Stimulated activated effector memory CD8-positive, alpha-beta T cell treated with anti-CD3 and anti-CD28 coated beads, Interleukin-12 subunit alpha, Interleukin-12 subunit beta, amount 100 ng/mL, for 72 hours (primary cell): ENCODE data around the gene MPG.
A peak's percentile ranks its signal among the peaks of the same experiment; 100 is the strongest.
"Not testable (repeated sequence)": the region's sequence is repeated elsewhere in the genome, so short reads cannot be mapped to it uniquely, and the experiment has no call there.

Experiments
- ATAC-seq: fragments of 150-1000 bp; cut with Tn5 transposase; 2 replicates; pipeline ENCODE4 v1.10.0; 2021
- DNase-seq, 2 donors: peaks; one replicate each; pipeline ENCODE4 v3.0.0; 2021 to 2022; ENCODE audit warnings: low spot score in 2 of 2
- H3K27ac Mint-ChIP-seq: one replicate; pipeline ENCODE4 v1.8.0; 2022; ENCODE audit warnings: mild to moderate bottlenecking, mixed read lengths
- H3K36me3 Mint-ChIP-seq: one replicate; pipeline ENCODE4 v1.8.0; 2022; ENCODE audit warnings: mild to moderate bottlenecking, mixed read lengths
- H3K4me1 Mint-ChIP-seq: one replicate; pipeline ENCODE4 v1.8.0; 2022; ENCODE audit warnings: mixed read lengths
- H3K4me3 Mint-ChIP-seq: one replicate; pipeline ENCODE4 v1.8.0; 2022; ENCODE audit warnings: mild to moderate bottlenecking, mixed read lengths
- H3K9me3 Mint-ChIP-seq: one replicate; pipeline ENCODE4 v1.8.0; 2022; ENCODE audit warnings: mixed read lengths

The MPG gene

DNA sequence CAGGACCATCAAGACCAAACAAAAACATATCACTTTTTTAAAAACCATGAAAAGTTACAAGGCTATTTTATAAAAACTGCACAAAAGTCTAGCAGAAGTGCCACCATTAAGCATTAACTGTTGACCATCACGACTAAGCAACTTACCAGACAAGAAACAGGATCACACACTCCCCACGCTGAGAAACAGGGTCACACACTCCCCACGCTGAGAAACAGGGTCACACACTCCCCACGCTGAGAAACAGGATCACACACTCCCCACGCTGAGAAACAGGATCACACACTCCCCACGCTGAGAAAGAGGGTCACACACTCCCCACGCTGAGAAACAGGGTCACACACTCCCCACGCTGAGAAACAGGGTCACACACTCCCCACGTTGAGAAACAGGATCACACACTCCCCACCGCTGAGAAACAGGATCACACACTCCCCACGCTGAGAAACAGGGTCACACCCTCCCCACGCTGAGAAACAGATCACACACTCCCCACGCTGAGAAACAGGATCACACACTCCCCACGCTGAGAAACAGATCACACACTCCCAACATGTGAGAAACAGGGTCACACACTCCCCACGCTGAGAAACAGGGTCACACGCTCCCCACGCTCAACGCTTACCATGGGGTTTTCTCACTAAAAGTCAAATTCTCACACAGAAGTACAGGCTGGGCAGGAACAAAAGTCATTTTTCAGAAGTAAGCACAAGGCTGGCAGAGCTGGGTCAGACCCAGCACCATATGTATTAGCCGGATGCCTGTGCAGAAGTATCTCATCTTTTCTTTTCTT, 45.7 kb downstream of the MPG start:
- peak overlapping the region; percentile 82 for H3K27ac Mint-ChIP-seq
- ATAC-seq, result not testable (repeated sequence)

DNA sequence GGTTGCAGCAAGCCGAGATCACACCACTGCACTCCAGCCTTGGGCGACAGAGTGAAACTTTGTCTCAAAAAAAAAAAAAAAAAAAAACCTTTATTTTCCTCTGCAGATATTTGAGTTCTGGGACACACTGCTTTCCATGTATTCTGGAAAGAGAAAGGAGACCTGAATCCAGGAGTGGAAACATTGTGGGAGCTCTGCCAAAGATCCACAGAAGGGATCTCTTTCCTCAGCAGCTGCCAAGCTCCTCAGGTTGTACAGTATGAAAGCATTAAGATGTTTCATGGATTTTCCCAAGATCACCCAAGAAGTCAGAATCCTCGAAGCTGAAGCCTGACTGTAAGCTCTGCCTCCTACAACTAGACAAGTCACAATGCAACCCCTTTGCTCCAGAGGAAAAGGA, 47.0 kb downstream of the MPG start:
- ATAC-seq (no peak), DNase-seq (no peak)
- Mint-ChIP-seq H3K36me3 (peaks cover 18% of the 10 kb centered on the region), H3K9me3 (no peaks in the 10 kb centered on the region), H3K4me3 (no peak overlapping the region), H3K27ac (peak overlapping the region; percentile 37), H3K4me1 (peaks cover 44% of the 10 kb centered on the region)

More for the DNA sequence above, 45.7 kb downstream of the MPG start:
- Mint-ChIP-seq H3K4me1 (peaks cover 32% of the 10 kb centered on the region), H3K36me3 (peaks cover 18% of the 10 kb centered on the region)
- not testable (repeated sequence) for H3K4me3 Mint-ChIP-seq, DNase-seq, H3K9me3 Mint-ChIP-seq

DNA sequence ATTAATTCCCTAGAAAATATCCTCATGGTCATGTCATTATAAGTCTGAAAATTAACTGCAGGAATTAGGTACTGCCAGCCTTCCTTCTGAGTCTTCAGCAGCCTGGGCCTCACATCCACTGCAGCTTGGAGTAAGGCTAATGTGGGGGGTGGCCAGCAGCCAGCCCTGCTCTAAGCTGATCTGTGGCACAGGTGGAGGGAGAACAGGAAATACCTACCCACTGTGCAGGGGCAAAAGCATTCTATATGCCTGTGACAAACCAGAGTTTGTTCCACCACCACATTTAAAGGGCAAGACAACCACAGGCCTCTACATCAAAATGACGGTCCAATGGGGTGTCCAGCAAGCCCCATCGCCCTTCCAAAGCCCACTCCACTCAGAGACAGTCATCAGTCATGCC, 51.0 kb downstream of the MPG start:
- DNase-seq (no peak), ATAC-seq (peak; percentile 16)
- peak overlapping the region; percentile 5 for H3K27ac Mint-ChIP-seq
- peaks cover 11% of the 10 kb centered on the region for H3K36me3 Mint-ChIP-seq
- no peaks in the 10 kb centered on the region for H3K9me3 Mint-ChIP-seq
- H3K4me1 Mint-ChIP-seq, result peaks cover 53% of the 10 kb centered on the region
- H3K4me3 Mint-ChIP-seq, result no peak overlapping the region

DNA sequence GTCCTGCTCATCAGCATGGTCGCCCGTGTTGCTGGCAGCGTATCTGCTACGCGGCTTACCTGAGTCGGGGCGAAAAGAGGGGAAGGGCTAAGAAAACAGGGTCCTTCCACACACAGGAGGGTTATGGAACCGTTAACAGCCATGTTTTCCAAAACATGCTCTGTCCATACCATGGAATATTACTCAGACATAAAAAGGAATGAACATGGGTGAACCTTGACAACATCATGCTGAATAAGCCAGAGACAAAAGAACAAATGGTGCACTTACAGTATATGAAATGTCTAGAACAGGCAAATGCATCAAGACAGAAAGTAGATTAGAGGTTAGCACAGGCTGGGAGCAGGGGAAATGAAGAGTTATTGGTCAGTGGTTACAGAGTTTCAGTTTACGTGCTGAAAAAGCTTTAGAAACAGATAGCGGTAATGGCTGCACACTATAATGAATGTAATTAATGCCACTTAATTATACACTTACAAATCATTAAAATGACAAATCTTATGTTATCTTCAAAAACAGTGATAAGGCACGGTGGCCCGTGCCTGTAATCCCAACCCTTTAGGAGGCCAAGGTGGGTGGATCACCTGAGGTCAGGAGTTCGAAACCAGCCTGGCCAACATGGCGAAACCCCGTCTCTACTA, 52.6 kb downstream of the MPG start:
- DNase-seq, result no peak
- Mint-ChIP-seq H3K9me3 (no peaks in the 10 kb centered on the region), H3K27ac (peak overlapping the region; percentile 5), H3K4me3 (no peak overlapping the region), H3K36me3 (peaks cover 13% of the 10 kb centered on the region), H3K4me1 (peaks cover 47% of the 10 kb centered on the region)
- ATAC-seq, result no peak

DNA sequence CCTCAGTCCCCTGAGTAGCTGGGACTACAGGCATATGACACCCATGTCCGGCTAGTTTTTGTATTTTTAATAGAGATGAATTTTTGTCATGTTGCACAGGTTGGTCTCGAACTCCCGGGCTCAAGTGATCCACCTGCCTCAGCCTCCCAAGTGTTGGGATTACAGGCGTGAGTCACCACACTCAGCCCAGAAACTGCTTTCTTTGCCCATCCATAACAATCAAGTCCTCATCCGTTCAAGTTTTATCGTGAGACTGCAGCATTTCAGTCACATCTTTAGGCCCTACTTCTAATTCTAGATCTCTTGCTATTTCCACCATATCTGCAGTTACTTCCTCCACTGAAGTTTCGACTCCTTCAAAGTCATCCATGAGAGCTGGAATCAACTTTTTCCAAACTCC, 54.1 kb downstream of the MPG start:
- Mint-ChIP-seq H3K9me3 (no peaks in the 10 kb centered on the region), H3K4me1 (peaks cover 50% of the 10 kb centered on the region), H3K36me3 (peaks cover 22% of the 10 kb centered on the region), H3K27ac (no peak overlapping the region), H3K4me3 (no peak overlapping the region)
- DNase-seq, result no peak
- ATAC-seq, result no peak

DNA sequence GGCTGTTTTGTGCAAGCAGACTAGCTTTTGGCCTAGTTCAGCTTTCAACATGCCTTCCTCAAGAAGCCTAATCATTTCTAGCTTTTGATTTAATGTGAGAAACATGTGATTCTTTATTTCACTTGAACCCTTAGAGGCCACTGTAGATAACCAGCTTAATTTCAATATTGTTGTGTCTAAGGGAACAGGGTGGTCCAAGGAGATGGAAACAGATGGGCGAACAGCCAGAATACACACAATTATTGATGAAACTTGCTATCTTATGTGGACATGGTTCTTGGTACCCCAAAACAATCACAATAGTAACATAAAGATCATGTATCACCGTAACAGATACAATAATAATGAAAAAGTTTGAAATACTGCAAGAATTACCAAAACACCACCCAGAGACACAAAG, 55.7 kb downstream of the MPG start:
- Mint-ChIP-seq H3K4me1 (peaks cover 51% of the 10 kb centered on the region), H3K9me3 (no peaks in the 10 kb centered on the region), H3K4me3 (no peak overlapping the region), H3K36me3 (peaks cover 32% of the 10 kb centered on the region), H3K27ac (peak overlapping the region; percentile 2)
- DNase-seq (no peak), ATAC-seq (no peak)
